Transverse colon (tissue), 4 donors: ENCODE results near the gene CAMTA1. TPM values are rescaled to one million over a fixed set of nuclear protein-coding genes. Genes with fewer than 3 reads are reported as not detected.

Source experiments
- DNase-seq: peaks from one replicate; pipeline ENCODE4 v3.0.0-alpha.2; 2019
- H3K27ac ChIP-seq, 4 donors: fragments of 200-600 bp; sonication (generic); 2 replicates each; pipeline ENCODE4 v1.5.1; 2016 to 2018; ENCODE audit warnings: inconsistent platforms in 4 of 4
- H3K27me3 ChIP-seq: fragments of 200-600 bp; sonication (generic); 2 replicates; pipeline ENCODE4 v1.5.1; 2017; ENCODE audit warnings: inconsistent platforms
- H3K36me3 ChIP-seq, 4 donors: fragments of 200-600 bp; sonication (generic); 2 replicates each; pipeline ENCODE4 v1.5.1; 2017 to 2019; ENCODE audit warnings: inconsistent platforms in 4 of 4
- H3K4me1 ChIP-seq, 4 donors: fragments of 200-600 bp; sonication (generic); 2 replicates each; pipeline ENCODE4 v1.5.1; 2017 to 2020; ENCODE audit warnings: inconsistent platforms in 4 of 4
- H3K4me3 ChIP-seq, 4 donors: fragments of 200-600 bp; sonication (generic); 1 replicate in 1 of 4; 2 replicates in 3 of 4; pipeline versions ENCODE4 v1.5.1 to v1.6.1; 2017 to 2019; ENCODE audit warnings: inconsistent platforms in 4 of 4
- H3K9me3 ChIP-seq, 2 donors: fragments of 200-600 bp; sonication (generic); 2 replicates each; pipeline ENCODE4 v1.5.1; 2017 to 2019; ENCODE audit warnings: inconsistent platforms in 2 of 2
- EP300 ChIP-seq: sonication (generic); formaldehyde crosslinking; IDR thresholded peaks from one replicate; pipeline ENCODE4 v1.6.1; 2017; ENCODE audit warnings: antibody characterized with exemption, low read depth
- POLR2A ChIP-seq: fragments of 450-650 bp; IDR thresholded peaks from one replicate; pipeline ENCODE4 v1.6.1; 2016; ENCODE audit warnings: antibody characterized with exemption, mild to moderate bottlenecking, moderate library complexity
- POLR2AphosphoS5 ChIP-seq, 3 donors: sonication (generic); formaldehyde crosslinking; IDR thresholded peaks; one replicate each; pipeline ENCODE4 v1.6.1; 2016; ENCODE audit warnings: antibody characterized with exemption in 3 of 3
- WGBS, 2 donors: methylation state at CpG; one replicate each; pipeline ENCODE4 v1.1.5; 2018; ENCODE audit warnings: low coverage in 1 of 2; 5-methylcytosine and 5-hydroxymethylcytosine counted together
- in situ Hi-C, 4 donors: fragments of 200-750 bp; cut with MboI; loops; one replicate each; pipeline versions ENCODE4 v1.15.0 to v1.15.1; 2017; ENCODE audit warnings: low sequenced_read_pairs in 3 of 4, low pct_ligation_motif_present in 1 of 4, low pct_unique_long_range_greater_than_20kb in 1 of 4
- intact Hi-C: fragments of 100-400 bp; cut with DNase I; formaldehyde crosslinking; loops from one replicate; pipeline ENCODE4 v1.15.1; 2023; ENCODE audit warnings: low total_unique reads
- total RNA-seq, 4 donors: library from RNA; depleted of rRNA; stranded (reverse); fragments of >200 nt; gene quantifications; one replicate each; pipeline ENCODE4 v1.1.0, GENCODE V29; 2016
- TF ChIP-seq, protein P1 (sequence below), 5 experiments: fragments of 200-600 bp in 3 of 5; fragments of 450-650 bp in 2 of 5; sonication (generic) in 3 of 5; IDR thresholded peaks; 1 replicate in 2 of 5; 2 replicates in 3 of 5; pipeline ENCODE4 v1.5.1; 2016 to 2017; ENCODE audit warnings: antibody characterized with exemption in 5 of 5, inconsistent platforms in 3 of 5, mild to moderate bottlenecking in 2 of 5, moderate library complexity in 1 of 5

The CAMTA1 gene
- total RNA-seq, 4 donors from 2014 or later: 93.8 to 268 (median 130) TPM

DNA sequence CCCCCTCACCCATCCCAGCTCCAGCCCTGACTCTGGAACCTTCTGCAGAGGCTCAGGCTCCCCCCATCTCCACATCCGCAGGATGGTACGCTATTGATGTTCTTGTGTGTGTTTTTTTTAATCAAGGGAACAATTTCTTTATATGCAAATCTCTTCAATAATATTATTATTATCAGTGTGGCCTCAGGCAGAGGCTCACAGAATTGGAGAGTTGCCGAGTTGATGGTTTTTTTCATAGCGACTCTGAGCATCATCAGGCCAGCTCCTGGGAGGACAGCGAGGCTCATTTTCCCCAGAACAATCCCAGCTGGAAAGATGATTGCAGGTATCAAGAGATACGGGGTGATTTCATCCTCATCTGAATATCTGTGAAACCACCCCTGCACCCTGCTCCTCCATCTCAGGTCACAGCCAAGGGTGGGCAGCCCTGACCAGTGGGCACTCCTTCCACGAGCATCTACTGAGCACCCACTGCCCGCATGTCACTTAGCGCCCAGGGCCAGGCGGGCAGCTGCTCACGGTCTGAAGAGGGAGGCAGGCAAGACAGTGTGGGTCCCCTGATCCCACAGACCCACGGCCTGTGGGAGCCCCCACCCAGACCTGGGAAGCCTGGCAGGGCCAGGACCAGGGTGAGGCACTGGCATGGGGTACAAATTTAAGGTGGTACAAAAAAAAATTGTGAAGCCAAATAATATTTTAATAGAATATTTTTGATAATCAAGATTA, 740.2 kb downstream of the CAMTA1 start:
- DNase-seq: no peak
- no peak overlapping the region for H3K27ac ChIP-seq
- H3K9me3 ChIP-seq: no peaks in the 10 kb centered on the region
- no peak overlapping the region for H3K4me3 ChIP-seq
- TF ChIP-seq EP300 (no peak), POLR2A (no peak), POLR2AphosphoS5 (IDR thresholded peaks at IDR 0.05) (no peak)
- TF ChIP-seq, protein P1, sequence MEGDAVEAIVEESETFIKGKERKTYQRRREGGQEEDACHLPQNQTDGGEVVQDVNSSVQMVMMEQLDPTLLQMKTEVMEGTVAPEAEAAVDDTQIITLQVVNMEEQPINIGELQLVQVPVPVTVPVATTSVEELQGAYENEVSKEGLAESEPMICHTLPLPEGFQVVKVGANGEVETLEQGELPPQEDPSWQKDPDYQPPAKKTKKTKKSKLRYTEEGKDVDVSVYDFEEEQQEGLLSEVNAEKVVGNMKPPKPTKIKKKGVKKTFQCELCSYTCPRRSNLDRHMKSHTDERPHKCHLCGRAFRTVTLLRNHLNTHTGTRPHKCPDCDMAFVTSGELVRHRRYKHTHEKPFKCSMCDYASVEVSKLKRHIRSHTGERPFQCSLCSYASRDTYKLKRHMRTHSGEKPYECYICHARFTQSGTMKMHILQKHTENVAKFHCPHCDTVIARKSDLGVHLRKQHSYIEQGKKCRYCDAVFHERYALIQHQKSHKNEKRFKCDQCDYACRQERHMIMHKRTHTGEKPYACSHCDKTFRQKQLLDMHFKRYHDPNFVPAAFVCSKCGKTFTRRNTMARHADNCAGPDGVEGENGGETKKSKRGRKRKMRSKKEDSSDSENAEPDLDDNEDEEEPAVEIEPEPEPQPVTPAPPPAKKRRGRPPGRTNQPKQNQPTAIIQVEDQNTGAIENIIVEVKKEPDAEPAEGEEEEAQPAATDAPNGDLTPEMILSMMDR (IDR thresholded peaks at IDR 0.05): no peak
- no peaks in the 10 kb centered on the region for H3K4me1 ChIP-seq
- H3K27me3 ChIP-seq: no peaks in the 10 kb centered on the region
- in situ Hi-C loops: no loop called here
- WGBS, 2 donors: 84 to 100% methylated on average over 1 to 12 of the region's 12 CpGs
- no peaks in the 10 kb centered on the region for H3K36me3 ChIP-seq
- intact Hi-C loops: no loop called here

DNA sequence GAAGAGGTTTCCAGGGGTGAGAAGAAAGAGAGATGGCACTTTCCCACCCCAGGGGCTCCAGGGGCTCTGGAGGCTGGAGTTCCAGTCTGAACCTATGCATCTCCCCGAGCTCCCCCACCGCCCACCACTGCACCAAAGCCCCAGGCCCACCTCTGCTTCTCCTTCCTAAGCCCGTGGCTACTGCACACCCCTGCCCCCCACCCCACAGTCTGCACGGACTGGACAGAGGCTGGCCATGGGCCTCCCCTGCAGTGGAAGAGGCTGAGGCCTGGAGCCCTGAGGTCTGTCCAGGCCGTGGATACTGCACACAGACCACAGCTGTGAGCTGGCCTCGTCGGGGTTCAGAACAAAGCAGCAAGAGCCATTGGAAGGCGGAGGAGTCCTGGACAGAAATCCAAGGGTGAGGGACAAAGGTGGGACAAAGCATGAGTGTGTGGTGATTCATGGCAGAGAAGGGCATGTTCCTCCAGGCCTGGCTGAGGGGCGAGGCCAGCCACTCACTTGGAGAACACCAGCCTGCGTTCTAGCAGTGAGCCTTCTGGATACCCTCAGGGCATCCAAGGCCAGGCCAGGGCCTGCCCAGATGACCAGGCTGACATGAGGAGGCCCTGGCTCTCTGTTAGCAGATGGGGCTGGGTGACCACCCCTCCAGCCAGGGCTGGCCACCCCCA, 741.1 kb downstream of the CAMTA1 start:
- DNase-seq: no peak
- intact Hi-C loops (no loop called here), in situ Hi-C loops (no loop called here)
- WGBS, 2 donors: 85% methylated on average over 9 of the region's 10 CpGs; no CpG with 5 or more reads in 1 of the 2 donors
- Histone ChIP-seq H3K27ac (no peak overlapping the region), H3K4me3 (no peak overlapping the region), H3K4me1 (no peaks in the 10 kb centered on the region), H3K36me3 (no peaks in the 10 kb centered on the region), H3K9me3 (no peaks in the 10 kb centered on the region), H3K27me3 (no peaks in the 10 kb centered on the region)
- TF ChIP-seq EP300 (no peak), POLR2AphosphoS5 (IDR thresholded peaks at IDR 0.05) (no peak), POLR2A (no peak)
- TF ChIP-seq, protein P1 (IDR thresholded peaks at IDR 0.05): no peak

DNA sequence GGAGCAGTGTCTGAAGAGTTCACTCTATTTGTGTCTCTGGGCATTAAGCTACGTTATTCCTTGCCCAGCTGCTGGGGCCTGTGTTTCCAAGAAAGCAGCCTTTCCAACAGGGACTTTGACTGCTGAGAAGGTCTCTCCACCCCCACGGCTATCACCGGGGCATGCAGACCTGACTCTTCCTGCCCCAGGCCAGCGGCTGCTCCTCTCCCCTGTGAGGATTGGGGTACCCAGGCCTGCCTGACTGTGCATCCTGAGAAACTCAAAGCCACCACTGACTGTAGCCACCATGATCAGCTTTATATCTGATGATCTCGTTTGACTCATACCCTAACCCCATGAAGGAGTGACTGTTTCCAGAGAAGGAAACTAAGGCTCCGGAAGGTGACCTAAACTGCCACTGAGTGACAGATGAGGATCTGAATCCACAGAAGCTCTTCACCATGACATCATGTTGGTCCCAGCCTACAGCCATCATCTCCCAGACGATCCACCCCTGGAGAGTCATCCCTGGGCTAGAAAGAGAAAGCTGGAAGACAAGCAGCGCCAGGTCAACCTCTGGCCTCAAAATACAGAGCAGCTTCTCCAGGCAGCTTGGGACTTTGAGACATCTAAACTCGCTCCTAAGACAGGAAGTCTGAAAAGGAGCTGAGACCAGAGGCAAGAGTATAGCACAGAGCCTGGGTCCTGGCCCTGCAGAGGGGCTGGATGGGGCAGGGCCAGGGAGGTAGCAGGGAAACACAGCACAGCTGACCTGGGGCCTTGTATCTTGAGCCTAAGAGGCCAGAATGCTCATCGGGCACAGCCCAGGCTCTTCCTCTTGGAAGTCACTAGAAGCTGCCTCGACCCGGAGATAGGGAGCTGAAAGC, 741.8 kb downstream of the CAMTA1 start:
- intact Hi-C loops: no loop called here
- WGBS, 2 donors: 86 to 95% methylated on average over 3 to 12 of the region's 12 CpGs

DNA sequence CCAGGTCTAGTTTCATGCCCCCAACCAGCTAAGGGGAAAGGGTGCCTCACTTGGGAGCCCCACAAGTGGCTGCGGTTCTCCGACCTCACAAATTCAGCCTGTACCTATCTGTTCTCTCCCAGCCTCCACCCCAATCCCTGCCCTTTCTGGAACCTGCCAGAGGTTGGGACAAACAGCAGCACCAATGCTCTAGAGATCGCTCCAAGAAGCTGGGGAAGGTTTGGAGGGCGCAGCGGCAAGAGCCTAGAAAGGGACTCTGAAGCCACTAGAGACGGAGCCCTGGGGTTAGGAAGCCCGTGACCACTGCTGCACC, 742.4 kb downstream of the CAMTA1 start:
- Histone ChIP-seq H3K4me1 (no peaks in the 10 kb centered on the region), H3K9me3 (no peaks in the 10 kb centered on the region), H3K27me3 (no peaks in the 10 kb centered on the region), H3K4me3 (no peak overlapping the region), H3K36me3 (no peaks in the 10 kb centered on the region), H3K27ac (no peak overlapping the region)
- WGBS, 2 donors: 92% methylated on average over 5 of the region's 7 CpGs; no CpG with 5 or more reads in 1 of the 2 donors
- no peak for DNase-seq
- intact Hi-C loops: no loop called here
- TF ChIP-seq EP300 (no peak), POLR2AphosphoS5 (IDR thresholded peaks at IDR 0.05) (no peak)
- in situ Hi-C loops: no loop called here

More for the DNA sequence above, 741.8 kb downstream of the CAMTA1 start:
- no peaks in the 10 kb centered on the region for H3K9me3 ChIP-seq
- no peaks in the 10 kb centered on the region for H3K4me1 ChIP-seq
- no peak for DNase-seq
- H3K27me3 ChIP-seq: no peaks in the 10 kb centered on the region
- in situ Hi-C loops: no loop called here
- H3K4me3 ChIP-seq: no peak overlapping the region
- no peak overlapping the region for H3K27ac ChIP-seq
- H3K36me3 ChIP-seq: no peaks in the 10 kb centered on the region
- no peak for TF ChIP-seq POLR2AphosphoS5 (IDR thresholded peaks at IDR 0.05)
- TF ChIP-seq, protein P1 (IDR thresholded peaks at IDR 0.05): no peak
- TF ChIP-seq POLR2A: no peak
